ENCODE data around the gene GNA15.

Gene GNA15

GRCh38 chr19:3208317-3209207 lies 72.7 kb downstream of the GNA15 start:
- DNase-seq (ENCODE audit: low spot score): no peak

GRCh38 chr19:3210347-3211017 lies 74.6 kb downstream of the GNA15 start:
- peak; percentile 56 for DNase-seq (ENCODE audit: low spot score)

GRCh38 chr19:3211191-3211590 lies 75.4 kb downstream of the GNA15 start:
- DNase-seq (ENCODE audit: low spot score): no peak

GRCh38 chr19:3213159-3213558 lies 77.3 kb downstream of the GNA15 start:
- no peak for DNase-seq (ENCODE audit: low spot score)
